Hematopoietic multipotent progenitor cell treated with erythropoietin and hydrocortisone succinate and interleukin-3 and kit ligand, for 15 days (in vitro differentiated cells): Measurements from ENCODE around the gene ELK1.

ENCODE experiments used
- DNase-seq: peaks from one replicate; pipeline ENCODE4 v3.0.0-alpha.2; 2015; ENCODE audit warnings: low spot score

The ELK1 gene

GRCh38 chrX:47644557-47645091, 5.7 kb downstream of the ELK1 start:
- DNase-seq = peak; percentile 17

GRCh38 chrX:47643926-47644325, 6.4 kb downstream of the ELK1 start:
- DNase-seq = no peak

GRCh38 chrX:47638816-47639215, 11.5 kb downstream of the ELK1 start:
- no peak for DNase-seq

GRCh38 chrX:47637546-47638195, 12.7 kb downstream of the ELK1 start:
- peak; percentile 57 for DNase-seq

GRCh38 chrX:47634871-47635575, 15.3 kb downstream of the ELK1 start:
- no peak for DNase-seq

GRCh38 chrX:47633689-47634590, 16.4 kb downstream of the ELK1 start:
- no peak for DNase-seq

GRCh38 chrX:47632666-47633065, 17.7 kb downstream of the ELK1 start:
- no peak for DNase-seq

- no peak for DNase-seq
Observed at GRCh38 chrX:47631676-47632075, 18.7 kb downstream of the ELK1 start.

- no peak for DNase-seq
Observed at GRCh38 chrX:47629419-47630200, 20.8 kb downstream of the ELK1 start, which contains the start of gene CFP. Gene CFP, minus strand, starts transcription at chrX:47629930. Its CDS starts 86 bp downstream, at chrX:47629844.

GRCh38 chrX:47628982-47629381, 21.4 kb downstream of the ELK1 start:
- no peak for DNase-seq

GRCh38 chrX:47625365-47625764, 25.0 kb downstream of the ELK1 start:
- DNase-seq = no peak

GRCh38 chrX:47623540-47624027, 26.8 kb downstream of the ELK1 start:
- DNase-seq = no peak

- DNase-seq = no peak
Observed at GRCh38 chrX:47621851-47622250, 28.5 kb downstream of the ELK1 start.

- no peak for DNase-seq
Observed at GRCh38 chrX:47620303-47620685, 30.1 kb downstream of the ELK1 start.

GRCh38 chrX:47619486-47620302, 30.7 kb downstream of the ELK1 start, which contains the start of gene SYN1:
Gene SYN1, minus strand, starts transcription at chrX:47619857. Its CDS starts 129 bp downstream, at chrX:47619728.
- peak; percentile 71 for DNase-seq

GRCh38 chrX:47618923-47619485, 31.4 kb downstream of the ELK1 start:
- no peak for DNase-seq

GRCh38 chrX:47614618-47615017, 35.7 kb downstream of the ELK1 start:
- no peak for DNase-seq

- DNase-seq = peak; percentile 2
Observed at GRCh38 chrX:47613082-47613481, 37.3 kb downstream of the ELK1 start.

GRCh38 chrX:47612418-47612817, 37.9 kb downstream of the ELK1 start:
- DNase-seq = no peak

GRCh38 chrX:47611926-47612325, 38.4 kb downstream of the ELK1 start:
- DNase-seq = no peak
